Right lung (tissue), 5 donors: Measurements from ENCODE around the gene MECR. TPM values are rescaled to one million over a fixed set of nuclear protein-coding genes. Genes with fewer than 3 reads are reported as not detected.

ENCODE experiments used
- DNase-seq, 2 donors: peaks; one replicate each; pipeline ENCODE4 v3.0.0-alpha.2; 2013
- polyA plus RNA-seq, 5 donors: library from polyadenylated mRNA; unstranded; fragments of 120-200 nt; gene quantifications; one replicate each; pipeline versions ENCODE4 v1.2.1 to v1.2.3, GENCODE V29; 2013; ENCODE audit warnings: inconsistent platforms in 1 of 5, low replicate concordance in 1 of 5; ENCODE audit not compliant: insufficient read length in 5 of 5, insufficient read depth in 1 of 5

Gene MECR
- polyA plus RNA-seq, 5 donors: 23.8 to 35.8 (median 33.0) TPM

GRCh38 chr1:29256979-29257804, 26.5 kb upstream of the MECR start:
- DNase-seq: no peak

- DNase-seq: no peak
These were observed 25.7 kb upstream of the MECR start for GRCh38 chr1:29256394-29256793.

GRCh38 chr1:29255134-29255666, 24.5 kb upstream of the MECR start:
- no peak for DNase-seq

- no peak for DNase-seq
These were observed 23.6 kb upstream of the MECR start for GRCh38 chr1:29254346-29254745.

GRCh38 chr1:29253180-29253579, 22.4 kb upstream of the MECR start:
- no peak for DNase-seq

- DNase-seq: no peak
These were observed 20.7 kb upstream of the MECR start for GRCh38 chr1:29251164-29252124.

- DNase-seq: no peak
These were observed 19.3 kb upstream of the MECR start for GRCh38 chr1:29249951-29250581.

- no peak for DNase-seq
These were observed 18.5 kb upstream of the MECR start for GRCh38 chr1:29249170-29249691.

- DNase-seq: no peak
These were observed 17.7 kb upstream of the MECR start for GRCh38 chr1:29248409-29248808.

- no peak for DNase-seq
These were observed 17.0 kb upstream of the MECR start for GRCh38 chr1:29247571-29248273.

- DNase-seq: no peak
These were observed 16.3 kb upstream of the MECR start for GRCh38 chr1:29247044-29247443.

- DNase-seq: no peak
These were observed 15.1 kb upstream of the MECR start for GRCh38 chr1:29245876-29246275.

GRCh38 chr1:29245261-29245660, 14.5 kb upstream of the MECR start:
- no peak for DNase-seq

GRCh38 chr1:29243871-29244200, 13.1 kb upstream of the MECR start:
- no peak for DNase-seq

GRCh38 chr1:29243023-29243870, 12.5 kb upstream of the MECR start:
- no peak for DNase-seq

GRCh38 chr1:29240986-29241385, 10.3 kb upstream of the MECR start:
- no peak for DNase-seq

- DNase-seq: no peak
These were observed 9.7 kb upstream of the MECR start for GRCh38 chr1:29240400-29240837.

- no peak for DNase-seq
These were observed 8.4 kb upstream of the MECR start for GRCh38 chr1:29239142-29239541.

- no peak for DNase-seq
These were observed 7.9 kb upstream of the MECR start for GRCh38 chr1:29238620-29239002.
